SU-DHL-6 (cell line): Measurements from ENCODE around the gene RIMBP2.

Source experiments
- CTCF ChIP-seq: fragments of 200-600 bp; sonication (generic); IDR thresholded peaks from one replicate; pipeline ENCODE4 v1.5.1; 2017; ENCODE audit warnings: antibody characterized with exemption, mild to moderate bottlenecking, low read length, moderate library complexity; ENCODE audit not compliant: insufficient read depth, poor library complexity, severe bottlenecking
- EZH2phosphoT487 ChIP-seq: fragments of 200-600 bp; sonication (generic), shearing (Covaris generic); conservative IDR thresholded peaks from 2 replicates; pipeline ENCODE4 v1.6.1; 2018; ENCODE audit warnings: mild to moderate bottlenecking, antibody characterized with exemption, low read length, moderate library complexity, mixed read lengths

DNA sequence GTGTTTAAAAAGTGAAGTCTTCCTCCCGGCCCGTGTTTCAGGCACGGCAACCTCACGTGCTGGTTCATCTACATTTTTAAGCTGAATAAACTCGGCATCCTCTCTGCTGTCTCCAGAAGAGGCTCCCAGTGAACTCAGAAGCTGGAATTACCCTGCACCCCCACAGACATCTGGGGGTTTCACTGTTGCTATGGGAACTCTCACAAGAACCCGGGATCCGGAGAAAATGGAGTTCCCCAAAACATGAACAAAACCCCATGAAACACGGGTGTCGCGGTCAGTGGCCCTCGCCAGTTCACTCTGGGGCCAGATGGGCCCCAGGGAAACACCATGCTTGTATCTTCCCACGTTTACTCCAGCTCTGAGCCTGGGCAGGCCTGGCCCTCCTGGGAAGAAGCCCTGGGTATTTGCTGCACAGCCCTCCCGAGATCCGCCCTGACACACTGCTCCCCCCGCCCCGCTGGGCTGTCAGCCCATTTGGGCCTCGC lies 234.7 kb downstream of the RIMBP2 start:
- TF ChIP-seq CTCF (no peak), EZH2phosphoT487 (no peak)
